GM20431 (cell line): ENCODE measurements around the gene ARFRP1.

Experiments
- in situ Hi-C: fragments of 300-500 bp; cut with MseI, MboI; formaldehyde crosslinking; loops from one replicate; pipeline ENCODE4 v1.15.0; 2020; ENCODE audit warnings: low sequenced_read_pairs; ENCODE audit not compliant: unreplicated experiment

Gene ARFRP1, protein sequence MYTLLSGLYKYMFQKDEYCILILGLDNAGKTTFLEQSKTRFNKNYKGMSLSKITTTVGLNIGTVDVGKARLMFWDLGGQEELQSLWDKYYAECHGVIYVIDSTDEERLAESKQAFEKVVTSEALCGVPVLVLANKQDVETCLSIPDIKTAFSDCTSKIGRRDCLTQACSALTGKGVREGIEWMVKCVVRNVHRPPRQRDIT

GRCh38 chr20:63707558-63708300 is at the start of gene ARFRP1, which contains the start of gene ZGPAT:
Gene ARFRP1 (minus strand): TSS chr20:63707976. CDS start chr20:63707091, 885 bp downstream.
Gene ZGPAT (plus strand): TSS chr20:63708039. CDS start chr20:63708581, 542 bp downstream.
- in situ Hi-C loops: no loop called here

DNA sequence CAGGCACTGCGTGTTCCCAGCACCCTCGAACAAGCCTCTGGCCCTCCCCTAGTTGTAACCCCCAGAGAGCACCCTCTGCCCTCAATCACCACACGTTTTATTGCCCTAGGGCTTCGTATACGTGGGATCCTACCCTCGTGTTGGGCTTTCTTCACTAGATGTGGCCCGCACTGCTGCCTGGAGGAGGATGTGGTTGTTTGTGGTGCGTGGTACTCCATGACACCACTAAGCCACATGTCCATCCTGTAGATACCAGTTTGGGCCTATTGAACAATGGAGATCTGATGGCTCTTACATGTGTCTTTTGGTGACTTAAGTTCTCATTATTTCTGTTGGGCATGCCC is 48.8 kb upstream of the ARFRP1 start:
- in situ Hi-C loops: no loop called here

DNA sequence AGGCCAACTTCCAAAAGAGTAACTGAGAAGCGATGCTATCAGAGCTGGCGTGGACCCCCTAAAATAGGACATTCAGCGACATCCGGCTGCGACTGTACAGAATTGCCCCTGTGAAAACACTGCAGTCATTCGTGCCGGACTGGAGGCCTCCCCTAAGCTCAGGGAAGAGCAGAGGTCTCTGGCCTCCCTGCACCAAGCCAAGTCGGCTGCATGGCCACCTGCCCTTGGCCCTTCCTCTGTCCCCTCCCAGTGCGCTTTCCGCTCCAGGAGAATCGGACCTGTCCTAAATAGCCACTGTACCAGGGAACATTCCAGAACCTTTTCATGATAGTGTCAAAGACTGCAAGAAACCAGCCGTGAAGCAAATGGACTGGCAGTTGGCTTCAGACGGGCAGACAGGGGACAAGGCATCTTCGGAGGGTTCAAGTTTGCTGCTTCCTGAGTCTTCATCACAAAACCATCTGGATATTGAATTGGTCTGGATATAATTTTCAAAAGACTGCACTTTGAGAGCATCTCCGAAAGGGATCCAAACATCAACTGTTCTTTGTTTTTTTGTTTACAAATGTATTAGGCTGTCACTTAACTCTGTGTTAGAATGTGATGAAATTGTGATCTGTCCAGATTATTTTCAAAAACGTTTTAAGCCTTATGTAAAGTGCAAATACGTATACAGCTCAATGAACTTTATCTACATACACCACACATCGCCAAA is 48.3 kb upstream of the ARFRP1 start:
- in situ Hi-C loops: no loop called here

DNA sequence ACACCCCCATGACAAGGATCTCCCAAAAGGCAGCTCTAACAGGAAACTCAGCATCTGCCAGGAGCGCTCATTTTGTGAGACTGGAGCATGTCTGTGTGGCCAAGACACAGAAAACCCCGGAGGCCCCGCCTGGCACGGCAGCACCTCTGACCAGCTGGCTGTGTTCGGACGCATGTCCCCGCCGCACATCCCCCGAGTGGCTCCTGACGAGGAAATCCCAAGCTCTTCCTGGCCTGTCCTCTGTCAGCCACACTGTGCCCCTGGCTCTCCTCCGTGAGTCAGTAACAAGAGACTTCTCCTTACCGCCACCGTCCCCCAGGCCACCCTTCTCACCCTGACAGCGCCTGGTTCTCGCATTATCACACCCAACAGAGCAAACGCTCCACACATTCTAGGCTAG is 46.2 kb upstream of the ARFRP1 start:
- in situ Hi-C loops: no loop called here

- in situ Hi-C loops: no loop called here
These were observed 45.6 kb upstream of the ARFRP1 start for GRCh38 chr20:63753381-63753780.

DNA sequence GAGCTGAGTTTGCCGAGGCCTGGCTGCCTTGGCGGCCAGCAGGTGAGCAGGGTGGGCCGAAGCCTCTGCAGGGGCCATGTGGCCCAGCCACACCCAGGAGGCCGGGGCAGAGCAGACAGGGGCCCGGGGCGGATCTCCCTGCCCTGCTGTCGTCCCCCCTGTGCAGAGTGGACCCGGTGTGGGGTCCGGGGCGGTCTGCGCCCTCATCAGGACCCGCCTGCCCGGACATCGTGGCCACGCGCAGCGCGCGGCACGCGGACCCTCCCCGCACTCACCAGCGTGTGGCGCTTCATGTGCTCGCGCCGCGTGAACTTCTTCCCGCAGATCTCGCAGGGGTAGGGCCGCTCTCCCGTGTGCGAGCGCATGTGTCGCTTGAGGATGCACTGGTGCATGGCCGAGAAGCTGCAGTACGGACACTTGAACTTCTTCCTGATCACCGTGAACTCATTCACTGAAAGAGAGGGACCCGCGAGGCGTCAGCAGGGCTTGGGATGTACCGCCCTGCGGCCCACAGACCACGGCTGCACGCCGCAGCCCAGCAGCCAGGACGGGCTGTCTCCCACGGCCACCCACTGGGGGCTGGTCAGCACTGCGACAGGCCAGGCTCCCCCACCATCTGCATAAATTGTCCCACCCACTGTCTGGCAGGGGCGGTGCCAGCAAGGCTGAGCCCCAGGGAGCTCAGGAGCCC is 44.8 kb upstream of the ARFRP1 start:
- in situ Hi-C loops: no loop called here

DNA sequence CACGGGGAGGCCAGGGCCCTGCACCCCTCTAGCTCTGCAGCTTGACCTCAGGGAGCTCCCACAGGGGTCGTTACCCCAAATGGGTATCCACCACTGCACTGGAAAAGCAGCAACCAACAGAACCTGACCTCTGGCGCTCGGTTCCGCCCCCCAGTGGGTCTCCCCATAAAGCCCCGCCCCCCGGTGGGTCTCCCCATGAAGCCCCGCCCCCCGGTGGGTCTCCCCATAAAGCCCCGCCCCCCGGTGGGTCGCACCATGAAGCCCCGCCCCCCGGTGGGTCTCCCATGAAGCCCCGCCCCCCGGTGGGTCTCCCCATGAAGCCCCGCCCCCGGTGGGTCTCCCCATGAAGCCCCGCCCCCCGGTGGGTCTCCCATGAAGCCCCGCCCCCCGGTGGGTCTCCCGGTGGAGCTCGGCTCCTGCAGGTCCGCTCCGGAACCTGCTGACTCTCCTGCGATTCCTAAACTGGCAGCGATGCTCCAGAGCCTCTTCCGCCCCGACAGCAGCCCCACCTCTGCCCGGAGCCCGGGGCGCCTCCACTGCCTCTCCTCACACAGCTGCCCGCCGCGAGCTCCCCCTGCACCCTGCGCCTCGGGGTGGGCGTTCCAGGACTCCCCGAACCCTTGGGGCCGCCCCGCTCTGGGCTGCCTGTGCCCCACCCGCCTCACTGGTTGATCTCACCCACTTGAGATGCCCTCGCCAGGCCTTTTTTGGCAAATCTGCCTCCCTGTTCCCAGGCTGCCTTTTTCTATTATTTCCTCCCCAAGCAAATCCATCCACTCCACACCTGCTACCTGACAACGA is 43.9 kb upstream of the ARFRP1 start:
- in situ Hi-C loops: no loop called here

DNA sequence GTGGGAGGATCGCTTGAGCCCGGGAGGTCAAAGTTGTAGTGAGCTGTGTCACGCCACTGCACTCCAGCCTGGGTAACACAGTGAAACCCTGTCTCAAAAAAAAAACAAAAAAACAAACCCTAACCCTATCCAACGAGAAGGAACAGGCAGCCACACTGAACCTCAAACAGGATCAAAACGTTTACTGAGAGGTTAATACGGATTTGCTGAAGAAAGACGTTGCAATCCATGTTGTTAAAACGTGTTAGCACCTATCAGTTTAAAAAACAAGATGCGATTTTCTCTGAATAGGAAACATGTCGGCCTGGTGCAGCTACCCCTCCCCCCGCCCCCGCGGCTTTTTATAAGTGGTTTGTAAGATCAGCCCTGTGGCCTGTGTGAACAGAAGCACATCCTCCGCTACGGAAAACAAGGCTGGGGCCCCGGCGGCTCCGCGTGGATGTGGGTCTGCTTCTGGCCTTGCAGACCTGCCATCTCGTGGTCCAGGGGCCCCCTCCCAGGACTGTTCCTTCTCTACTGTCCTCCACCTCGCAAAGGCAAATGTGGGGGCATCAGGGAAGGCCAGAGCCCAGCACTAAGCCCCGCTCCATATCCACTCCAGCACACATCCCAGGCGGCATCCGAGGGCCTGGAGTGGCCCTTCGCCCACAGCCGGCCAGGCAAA is 43.2 kb upstream of the ARFRP1 start:
- in situ Hi-C loops: no loop called here

DNA sequence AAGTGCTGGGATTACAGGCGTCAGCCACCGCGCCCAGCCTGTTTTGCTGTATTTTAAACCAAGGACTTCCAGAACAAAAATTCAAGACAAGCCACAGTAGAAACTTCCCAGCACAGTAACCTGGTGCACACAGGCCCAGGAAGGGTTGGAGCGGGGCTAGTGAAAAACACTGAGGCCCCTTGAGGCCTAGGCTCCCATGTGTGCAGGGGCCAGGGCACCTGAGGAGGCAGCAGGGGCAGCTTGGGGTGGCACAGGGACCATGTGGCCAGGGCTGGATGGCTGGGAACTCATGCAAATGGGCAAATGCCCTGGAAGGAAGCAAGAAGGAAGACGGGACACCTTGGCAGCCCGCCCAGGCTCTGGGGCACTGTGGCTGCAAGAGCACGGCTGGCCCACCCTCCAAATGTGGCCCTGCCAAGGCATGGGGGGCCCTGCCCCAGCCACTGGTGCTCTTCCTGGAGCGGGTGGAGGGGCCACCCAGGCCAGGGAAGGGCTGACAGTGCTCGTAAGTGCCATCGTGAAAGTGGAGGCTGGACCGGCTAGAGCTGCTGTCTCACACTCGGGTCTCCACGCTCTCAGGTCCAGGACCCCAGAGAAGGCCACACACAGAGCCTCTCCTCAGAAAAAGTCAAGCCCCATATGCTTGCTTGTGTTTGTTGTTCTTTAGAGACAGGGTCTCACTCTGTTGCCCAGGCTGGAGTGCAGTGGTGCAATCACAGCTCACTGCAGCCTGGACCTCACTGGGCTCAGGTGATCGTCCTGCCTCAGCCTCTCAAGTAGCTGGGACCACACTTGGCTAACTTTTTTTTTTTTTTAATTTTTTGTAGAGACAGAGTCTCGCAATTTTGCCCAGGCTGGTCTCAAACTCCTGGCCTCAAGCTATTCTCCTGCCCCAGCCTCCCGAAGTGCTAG is 42.1 kb upstream of the ARFRP1 start:
- in situ Hi-C loops: no loop called here

DNA sequence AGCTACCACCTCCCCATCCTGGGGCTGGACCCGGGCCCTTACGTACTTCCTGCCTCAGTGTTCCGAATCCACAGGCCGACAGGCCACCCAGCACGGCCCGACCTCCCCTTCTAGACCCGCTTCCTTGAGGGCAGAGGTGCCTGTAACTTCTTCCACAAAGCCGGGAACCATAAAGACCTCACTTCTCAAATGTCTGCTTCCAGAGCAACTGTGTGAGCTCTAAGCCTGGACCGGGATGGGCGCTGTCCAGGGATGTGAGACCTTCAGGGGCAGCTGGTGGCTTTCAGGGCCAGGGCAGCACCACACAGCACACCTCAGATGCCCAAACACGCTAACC is 41.1 kb upstream of the ARFRP1 start:
- in situ Hi-C loops: no loop called here

DNA sequence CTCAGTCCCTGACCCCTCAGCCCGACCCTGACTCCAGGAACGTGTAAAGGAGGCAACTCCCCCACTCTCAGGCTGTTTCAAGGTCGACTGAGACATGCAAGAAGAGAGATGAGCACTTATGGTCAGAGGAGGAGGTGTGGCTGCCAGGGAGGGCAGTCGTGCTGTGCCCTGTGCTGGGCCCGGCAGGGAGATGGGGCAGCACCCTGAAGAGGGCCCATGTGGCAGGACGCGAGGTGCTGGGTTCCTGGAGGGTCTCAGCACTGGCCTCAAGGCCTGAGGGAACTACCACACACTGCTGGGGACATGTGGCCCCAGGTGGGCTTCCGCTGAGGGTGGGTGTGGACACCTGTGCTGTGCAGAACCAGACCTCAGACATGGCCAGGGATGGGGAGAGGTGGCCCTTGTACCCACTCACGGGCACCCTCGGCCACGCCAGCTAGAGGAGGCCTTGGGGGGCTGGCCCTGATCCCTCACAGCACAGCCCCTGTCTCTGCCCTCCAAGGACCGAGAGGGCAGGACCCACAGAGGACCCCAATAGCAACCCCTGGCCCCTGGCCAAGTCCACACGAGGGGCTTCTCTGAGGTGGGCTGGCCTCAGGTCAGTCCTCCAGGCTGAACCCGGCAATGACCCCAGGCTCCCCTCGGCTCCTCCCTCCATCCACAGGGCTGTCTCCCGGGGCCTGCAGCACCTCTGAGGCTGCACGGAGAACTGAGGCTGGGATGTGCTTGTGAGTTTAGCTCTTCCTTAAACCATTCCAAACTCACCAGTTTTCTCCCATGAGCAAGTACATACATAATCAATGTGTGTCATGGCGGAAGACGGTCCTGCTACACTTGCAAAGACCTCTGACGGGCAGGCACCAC is 40.5 kb upstream of the ARFRP1 start:
- in situ Hi-C loops: no loop called here

GRCh38 chr20:63747622-63748069 is 39.9 kb upstream of the ARFRP1 start:
- in situ Hi-C loops: no loop called here

DNA sequence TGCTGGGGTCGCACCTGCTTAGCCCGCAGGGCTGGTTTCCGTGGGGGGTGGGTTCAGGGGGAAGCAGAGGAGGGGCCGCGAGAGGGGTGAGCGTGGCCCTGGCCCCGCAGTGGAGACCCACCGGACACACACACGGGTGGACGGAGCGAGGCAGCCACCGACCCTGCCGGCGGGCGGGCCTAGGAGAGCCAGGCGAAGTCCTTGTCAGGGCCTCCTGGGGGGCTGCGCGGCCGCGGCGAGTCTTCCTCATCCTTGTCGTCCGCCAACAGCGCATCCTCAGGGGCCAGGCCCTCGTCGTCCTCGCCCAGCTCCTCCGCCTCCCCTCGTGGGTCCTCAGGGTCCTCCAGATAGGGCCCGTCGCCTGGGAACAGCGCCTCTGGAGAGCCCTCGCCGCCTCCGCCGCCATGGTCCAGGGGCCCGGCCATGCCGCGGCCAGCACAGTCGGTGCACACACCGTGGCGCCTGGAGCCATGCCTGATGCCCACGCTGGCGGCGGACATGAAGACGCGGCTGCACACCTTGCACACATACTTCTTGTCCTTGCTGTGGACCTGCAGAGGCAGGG is 39.1 kb upstream of the ARFRP1 start:
- in situ Hi-C loops: no loop called here

DNA sequence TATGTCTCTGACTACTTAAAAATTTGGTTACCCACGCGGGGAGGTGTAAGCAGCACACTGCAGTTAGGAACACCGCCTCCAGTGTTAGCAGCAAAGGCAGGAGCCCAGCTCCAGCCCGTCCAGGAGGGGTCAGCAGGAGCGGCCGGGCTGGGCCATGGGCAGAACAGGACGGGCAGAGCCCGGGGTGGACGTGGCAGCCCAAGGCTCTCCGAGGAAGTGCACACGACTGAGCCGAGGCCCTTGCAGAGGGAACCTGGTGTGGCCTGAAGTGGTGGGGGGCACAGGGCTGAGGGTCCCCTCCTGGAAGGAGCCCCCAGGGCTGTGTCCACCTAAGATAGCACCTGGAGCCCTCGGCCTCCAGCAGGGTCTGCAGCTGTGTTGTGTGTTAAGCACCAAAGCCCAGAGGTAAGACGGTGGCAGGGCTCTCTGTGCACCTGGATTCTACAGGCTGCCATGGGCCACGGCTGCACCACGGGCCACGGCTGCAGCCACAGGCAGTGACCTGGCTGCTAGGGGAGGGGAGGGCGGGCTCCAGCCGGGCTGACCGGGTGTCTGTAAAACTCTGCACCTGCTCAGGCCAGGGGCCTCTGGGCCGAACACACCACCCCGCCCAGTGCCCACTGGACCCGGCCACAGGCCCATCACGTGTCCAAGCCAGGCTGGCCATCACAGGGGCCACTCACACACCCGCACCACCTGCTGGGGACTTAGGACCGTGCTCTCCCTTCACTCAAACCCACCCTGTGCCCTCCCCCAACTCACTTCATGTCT is 38.4 kb upstream of the ARFRP1 start:
- in situ Hi-C loops: no loop called here

DNA sequence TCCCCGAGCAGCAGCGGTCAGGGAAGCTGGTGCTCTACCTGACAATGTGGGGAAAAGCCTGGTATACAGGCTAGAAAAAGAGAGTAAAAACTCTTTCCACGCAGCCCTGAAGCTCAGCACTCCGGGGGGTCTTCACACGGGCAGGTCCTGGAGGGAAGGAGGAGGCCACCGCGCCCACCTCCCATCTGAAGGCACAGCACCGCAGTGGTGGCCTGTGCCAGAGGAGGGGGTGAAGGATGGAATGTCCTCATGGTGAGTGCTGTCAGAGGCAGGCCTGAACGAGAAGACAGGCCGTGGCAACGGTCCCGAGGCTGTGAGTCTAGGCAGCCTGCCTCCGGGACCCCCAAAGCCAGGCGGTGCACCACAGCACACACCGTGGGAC is 37.6 kb upstream of the ARFRP1 start:
- in situ Hi-C loops: no loop called here

DNA sequence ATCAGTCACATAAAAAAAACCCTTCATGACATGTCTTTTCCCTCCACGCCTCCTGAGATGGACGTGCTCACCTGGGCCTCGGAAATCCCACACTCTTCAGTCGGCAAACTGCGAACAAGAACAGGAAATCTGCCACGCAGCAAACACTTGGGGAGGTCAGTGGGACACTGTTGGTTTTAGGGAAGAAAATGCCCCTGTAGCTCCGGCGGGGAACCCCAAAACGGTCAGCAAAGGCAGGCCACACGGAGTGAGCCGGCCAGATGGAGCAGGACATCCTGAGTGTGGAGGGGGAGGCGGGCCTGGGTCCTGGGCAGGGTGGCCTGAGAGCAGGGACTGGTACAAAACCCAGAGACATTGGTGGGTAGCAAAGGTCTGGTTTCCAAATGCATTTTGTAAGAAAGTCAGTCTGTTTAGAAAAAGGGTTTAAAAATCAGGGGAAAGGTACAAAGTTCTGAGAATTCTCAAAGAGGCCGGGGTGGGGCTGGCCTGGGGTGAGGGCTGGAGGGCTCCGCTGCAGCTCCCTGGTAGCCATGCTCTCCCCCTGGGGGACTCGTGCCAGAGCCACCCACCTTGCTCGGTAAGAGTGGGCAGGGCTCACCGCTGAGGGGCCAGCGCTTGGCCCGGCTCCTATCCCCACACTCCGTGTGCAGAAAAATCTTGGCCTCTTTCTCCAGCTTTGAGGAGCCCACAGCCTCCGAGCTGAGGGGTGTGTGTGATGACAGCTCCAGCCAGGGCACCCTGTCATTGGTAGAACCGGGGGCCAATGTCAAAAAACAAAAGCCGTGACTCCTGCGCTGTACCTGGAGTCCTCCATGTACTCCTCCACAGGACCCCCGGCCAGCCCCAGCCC is 37.0 kb upstream of the ARFRP1 start:
- in situ Hi-C loops: no loop called here
